Activated CD8-positive, alpha-beta memory T cell treated with anti-CD3 and anti-CD28 coated beads, Interleukin-2, amount 10 ng/mL, durations not matched to agents 7 days and 5 days (primary cell): ENCODE measurements around the gene UMAD1. TPM values are rescaled to one million over a fixed set of nuclear protein-coding genes. Genes with fewer than 3 reads are reported as not detected.

Experiments used
- ATAC-seq: fragments of 150-1000 bp; cut with Tn5 transposase; one replicate; pipeline ENCODE4 v1.10.0; 2021; ENCODE audit warnings: moderate library complexity
- CTCF ChIA-PET: fragments of 350-600 bp; sonication (Branson Sonifier 250); formaldehyde crosslinking; loops from one replicate; lab custom pipeline; 2021; ENCODE audit warnings: antibody characterized with exemption; lab: Charles Lee
- DNase-seq: peaks from one replicate; pipeline ENCODE4 v3.0.0-alpha.2; 2020
- H3K27ac Mint-ChIP-seq: one replicate; pipeline ENCODE4 v1.8.0; 2021; ENCODE audit warnings: mild to moderate bottlenecking, mixed read lengths
- H3K27me3 Mint-ChIP-seq: one replicate; pipeline ENCODE4 v1.8.0; 2021; ENCODE audit warnings: mixed read lengths
- H3K36me3 Mint-ChIP-seq: one replicate; pipeline ENCODE4 v1.8.0; 2021; ENCODE audit warnings: mild to moderate bottlenecking, mixed read lengths
- H3K4me1 Mint-ChIP-seq: one replicate; pipeline ENCODE4 v1.8.0; 2021; ENCODE audit warnings: mixed read lengths
- H3K4me3 Mint-ChIP-seq: one replicate; pipeline ENCODE4 v1.8.0; 2021; ENCODE audit warnings: mild to moderate bottlenecking, moderate library complexity, mixed read lengths
- H3K9me3 Mint-ChIP-seq: one replicate; pipeline ENCODE4 v1.8.0; 2022; ENCODE audit warnings: low read depth, mixed read lengths
- total RNA-seq, 2 experiments: library from RNA; stranded (reverse); gene quantifications; one replicate each; pipeline ENCODE4 v1.2.3, GENCODE V29; 2021

UMAD1 gene
- total RNA-seq, 2 experiments from 2014 or later, result 12.3 to 14.2 TPM

GRCh38 chr7:7832518-7832917 is 192.0 kb downstream of the UMAD1 start:
- no peak overlapping the region for H3K27ac Mint-ChIP-seq
- ATAC-seq, result no peak
- no peak for DNase-seq
- CTCF ChIA-PET, result no interaction called here
- peaks cover 8% of the 10 kb centered on the region for H3K36me3 Mint-ChIP-seq
- H3K4me3 Mint-ChIP-seq, result no peak overlapping the region
- peaks cover 2% of the 10 kb centered on the region for H3K9me3 Mint-ChIP-seq
- H3K27me3 Mint-ChIP-seq, result no peaks in the 10 kb centered on the region
- H3K4me1 Mint-ChIP-seq, result peaks cover 4% of the 10 kb centered on the region

- Mint-ChIP-seq H3K4me1 (peaks cover 4% of the 10 kb centered on the region), H3K9me3 (peaks cover 2% of the 10 kb centered on the region), H3K36me3 (peaks cover 8% of the 10 kb centered on the region), H3K27me3 (no peaks in the 10 kb centered on the region), H3K27ac (no peak overlapping the region), H3K4me3 (no peak overlapping the region)
- DNase-seq (no peak), ATAC-seq (no peak)
- CTCF ChIA-PET, result no interaction called here
Observed at GRCh38 chr7:7834761-7835160, 194.2 kb downstream of the UMAD1 start.

GRCh38 chr7:7841027-7841426 is 200.5 kb downstream of the UMAD1 start:
- H3K36me3 Mint-ChIP-seq, result peaks cover 5% of the 10 kb centered on the region
- no peak for DNase-seq
- CTCF ChIA-PET, result interaction anchor here (2.0 kb wide), 1 partner anchor 160 kb away, joined by 5 read pairs; no protein-coding TSS in a partner anchor
- no peak for ATAC-seq
- peaks cover 2% of the 10 kb centered on the region for H3K9me3 Mint-ChIP-seq
- H3K27me3 Mint-ChIP-seq, result no peaks in the 10 kb centered on the region
- H3K4me3 Mint-ChIP-seq, result no peak overlapping the region
- no peaks in the 10 kb centered on the region for H3K4me1 Mint-ChIP-seq
- H3K27ac Mint-ChIP-seq, result no peak overlapping the region

GRCh38 chr7:7843240-7843639 is 202.7 kb downstream of the UMAD1 start:
- peaks cover 7% of the 10 kb centered on the region for H3K4me1 Mint-ChIP-seq
- ATAC-seq (no peak), DNase-seq (no peak)
- no peaks in the 10 kb centered on the region for H3K9me3 Mint-ChIP-seq
- H3K36me3 Mint-ChIP-seq, result peaks cover 7% of the 10 kb centered on the region
- no peak overlapping the region for H3K4me3 Mint-ChIP-seq
- CTCF ChIA-PET, result no interaction called here
- H3K27ac Mint-ChIP-seq, result no peak overlapping the region
- H3K27me3 Mint-ChIP-seq, result no peaks in the 10 kb centered on the region

- H3K27ac Mint-ChIP-seq, result no peak overlapping the region
- DNase-seq, result no peak
- H3K4me1 Mint-ChIP-seq, result peaks cover 12% of the 10 kb centered on the region
- CTCF ChIA-PET, result interaction anchor here (0.7 kb wide), 1 partner anchor 96 kb away, joined by 3 read pairs; no protein-coding TSS in a partner anchor
- peaks cover 9% of the 10 kb centered on the region for H3K36me3 Mint-ChIP-seq
- ATAC-seq, result no peak
- no peak overlapping the region for H3K4me3 Mint-ChIP-seq
- no peaks in the 10 kb centered on the region for H3K27me3 Mint-ChIP-seq
- no peaks in the 10 kb centered on the region for H3K9me3 Mint-ChIP-seq
Observed at GRCh38 chr7:7843972-7844371, 203.4 kb downstream of the UMAD1 start.

GRCh38 chr7:7848246-7848645 is 207.7 kb downstream of the UMAD1 start:
- Mint-ChIP-seq H3K36me3 (peaks cover 26% of the 10 kb centered on the region), H3K4me3 (no peak overlapping the region), H3K9me3 (peaks cover 2% of the 10 kb centered on the region), H3K4me1 (peaks cover 30% of the 10 kb centered on the region), H3K27ac (peak overlapping the region; percentile 65), H3K27me3 (no peaks in the 10 kb centered on the region)
- CTCF ChIA-PET, result no interaction called here
- no peak for DNase-seq
- ATAC-seq, result peak; percentile 68

GRCh38 chr7:7848892-7849291 is 208.3 kb downstream of the UMAD1 start:
- Mint-ChIP-seq H3K9me3 (peaks cover 5% of the 10 kb centered on the region), H3K36me3 (peaks cover 29% of the 10 kb centered on the region), H3K4me3 (no peak overlapping the region), H3K4me1 (peaks cover 30% of the 10 kb centered on the region), H3K27ac (no peak overlapping the region), H3K27me3 (no peaks in the 10 kb centered on the region)
- DNase-seq (no peak), ATAC-seq (no peak)
- CTCF ChIA-PET, result no interaction called here

GRCh38 chr7:7850150-7850549 is 209.6 kb downstream of the UMAD1 start:
- Mint-ChIP-seq H3K27ac (no peak overlapping the region), H3K4me1 (peaks cover 30% of the 10 kb centered on the region), H3K9me3 (peaks cover 12% of the 10 kb centered on the region), H3K36me3 (peaks cover 37% of the 10 kb centered on the region), H3K4me3 (no peak overlapping the region), H3K27me3 (no peaks in the 10 kb centered on the region)
- DNase-seq (no peak), ATAC-seq (no peak)
- CTCF ChIA-PET, result interaction anchor here (1.2 kb wide), 1 partner anchor 8 kb away, joined by 3 read pairs; no protein-coding TSS in a partner anchor

- Mint-ChIP-seq H3K4me1 (peaks cover 30% of the 10 kb centered on the region), H3K4me3 (no peak overlapping the region), H3K36me3 (peaks cover 46% of the 10 kb centered on the region), H3K9me3 (peaks cover 18% of the 10 kb centered on the region), H3K27ac (no peak overlapping the region), H3K27me3 (no peaks in the 10 kb centered on the region)
- CTCF ChIA-PET, result no interaction called here
- no peak for DNase-seq
- no peak for ATAC-seq
Observed at GRCh38 chr7:7851381-7851780, 210.8 kb downstream of the UMAD1 start.

GRCh38 chr7:7851991-7852390 is 211.4 kb downstream of the UMAD1 start:
- Mint-ChIP-seq H3K27me3 (no peaks in the 10 kb centered on the region), H3K9me3 (peaks cover 18% of the 10 kb centered on the region), H3K27ac (no peak overlapping the region), H3K4me3 (no peak overlapping the region), H3K36me3 (peaks cover 49% of the 10 kb centered on the region), H3K4me1 (peaks cover 30% of the 10 kb centered on the region)
- CTCF ChIA-PET, result no interaction called here
- no peak for ATAC-seq
- no peak for DNase-seq

- Mint-ChIP-seq H3K9me3 (peaks cover 20% of the 10 kb centered on the region), H3K27me3 (no peaks in the 10 kb centered on the region), H3K36me3 (peaks cover 36% of the 10 kb centered on the region), H3K27ac (no peak overlapping the region), H3K4me3 (no peak overlapping the region), H3K4me1 (peaks cover 6% of the 10 kb centered on the region)
- ATAC-seq, result no peak
- CTCF ChIA-PET, result no interaction called here
- DNase-seq, result no peak
Observed at GRCh38 chr7:7857143-7857583, 216.6 kb downstream of the UMAD1 start.

- peaks cover 29% of the 10 kb centered on the region for H3K36me3 Mint-ChIP-seq
- CTCF ChIA-PET, result interaction anchor here (0.9 to 1.2 kb wide), 2 partner anchors 9 to 73 kb away, joined by 3 read pairs; no protein-coding TSS in a partner anchor
- no peak overlapping the region for H3K27ac Mint-ChIP-seq
- DNase-seq (no peak), ATAC-seq (no peak)
- peaks cover 18% of the 10 kb centered on the region for H3K9me3 Mint-ChIP-seq
- H3K4me1 Mint-ChIP-seq, result peaks cover 4% of the 10 kb centered on the region
- no peaks in the 10 kb centered on the region for H3K27me3 Mint-ChIP-seq
- no peak overlapping the region for H3K4me3 Mint-ChIP-seq
Observed at GRCh38 chr7:7858559-7858958, 218.0 kb downstream of the UMAD1 start.

- Mint-ChIP-seq H3K27me3 (no peaks in the 10 kb centered on the region), H3K27ac (no peak overlapping the region), H3K4me1 (peaks cover 4% of the 10 kb centered on the region), H3K36me3 (peaks cover 24% of the 10 kb centered on the region), H3K4me3 (no peak overlapping the region), H3K9me3 (peaks cover 13% of the 10 kb centered on the region)
- ATAC-seq (no peak), DNase-seq (no peak)
- CTCF ChIA-PET, result no interaction called here
Observed at GRCh38 chr7:7859411-7859810, 218.9 kb downstream of the UMAD1 start.

GRCh38 chr7:7861211-7861633 is 220.7 kb downstream of the UMAD1 start:
- Mint-ChIP-seq H3K9me3 (peaks cover 2% of the 10 kb centered on the region), H3K4me1 (peaks cover 4% of the 10 kb centered on the region), H3K36me3 (peaks cover 9% of the 10 kb centered on the region), H3K4me3 (no peak overlapping the region), H3K27ac (no peak overlapping the region), H3K27me3 (no peaks in the 10 kb centered on the region)
- CTCF ChIA-PET, result no interaction called here
- ATAC-seq (no peak), DNase-seq (no peak)
